ENCODE data around the gene SLC39A7.

Gene SLC39A7

GRCh38 chr6:33204165-33204414 lies 3.4 kb downstream of the SLC39A7 start:
- DNase-seq = no peak

- peak in 55 of 56 donors; percentile 60 to 96 (median 85) for DNase-seq
These were observed 3.9 kb downstream of the SLC39A7 start, which contains the start of gene HSD17B8 for GRCh38 chr6:33204415-33205190. HSD17B8 (plus strand) TSS chr6:33204655; CDS start chr6:33204669, 14 bp downstream.

DNA sequence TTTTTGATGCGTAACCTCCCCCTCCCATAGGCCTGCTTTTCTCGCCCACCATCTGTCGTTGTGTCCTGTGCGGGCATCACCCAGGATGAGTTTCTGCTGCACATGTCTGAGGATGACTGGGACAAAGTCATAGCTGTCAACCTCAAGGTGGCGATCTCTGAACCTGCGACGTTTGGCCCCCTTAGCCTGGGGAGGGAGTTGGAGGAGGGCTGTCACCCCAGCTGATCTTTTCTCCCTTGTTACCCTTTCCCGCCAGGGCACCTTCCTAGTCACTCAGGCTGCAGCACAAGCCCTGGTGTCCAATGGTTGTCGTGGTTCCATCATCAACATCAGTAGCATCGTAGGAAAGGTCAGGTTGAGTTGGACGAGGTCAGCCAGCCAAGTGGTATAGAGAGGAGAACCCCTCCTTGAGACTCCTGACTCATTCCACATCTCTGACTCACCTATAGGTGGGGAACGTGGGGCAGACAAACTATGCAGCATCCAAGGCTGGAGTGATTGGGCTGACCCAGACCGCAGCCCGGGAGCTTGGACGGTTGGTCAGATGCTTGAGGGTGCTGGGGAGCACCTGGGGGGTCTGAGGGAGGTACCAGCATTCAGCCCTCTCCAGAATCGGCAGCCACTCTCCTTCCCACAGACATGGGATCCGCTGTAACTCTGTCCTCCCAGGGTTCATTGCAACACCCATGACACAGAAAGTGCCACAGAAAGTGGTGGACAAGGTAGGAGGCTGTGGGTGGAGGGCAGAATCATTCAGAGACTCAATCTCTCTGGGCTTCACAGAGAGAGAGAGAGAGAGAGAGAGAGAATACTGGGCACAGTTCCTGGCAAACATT lies 4.7 kb downstream of the SLC39A7 start:
- DNase-seq = no peak

DNA sequence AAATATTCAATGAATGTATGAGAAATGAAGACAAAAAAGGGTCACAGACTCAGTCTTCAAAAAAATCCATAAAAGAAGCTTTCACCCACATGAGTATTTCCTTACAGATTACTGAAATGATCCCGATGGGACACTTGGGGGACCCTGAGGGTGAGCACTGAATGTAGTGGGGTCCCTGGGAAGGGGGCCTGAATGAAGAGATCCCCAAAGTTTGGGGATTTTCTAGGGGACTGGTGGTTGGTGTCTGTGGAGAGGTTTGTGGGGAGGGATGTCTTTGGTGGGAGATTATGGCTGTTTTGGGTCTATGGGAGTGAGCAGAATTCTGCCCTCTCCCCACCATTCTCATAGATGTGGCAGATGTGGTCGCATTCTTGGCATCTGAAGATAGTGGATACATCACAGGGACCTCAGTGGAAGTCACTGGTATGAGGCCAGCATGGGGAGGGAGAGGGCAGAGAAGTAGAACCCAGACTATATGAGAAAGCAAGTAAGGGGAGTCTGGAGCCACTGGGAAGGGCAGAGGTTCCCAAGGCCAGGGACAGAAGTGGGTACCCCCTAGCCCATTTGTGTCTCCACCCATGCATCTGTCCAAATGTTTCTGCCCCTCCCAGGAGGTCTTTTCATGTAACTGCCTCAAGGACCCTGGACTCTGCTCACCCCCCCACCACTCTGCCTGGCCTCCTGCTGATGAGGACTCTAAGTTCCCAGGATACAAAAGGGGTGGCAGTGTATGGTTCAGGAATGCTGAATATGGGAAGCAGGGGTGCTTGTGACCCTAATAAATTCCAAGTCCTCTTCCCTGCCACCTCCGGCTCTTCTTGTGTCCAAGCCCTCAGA lies 5.6 kb downstream of the SLC39A7 start:
- DNase-seq = no peak

DNA sequence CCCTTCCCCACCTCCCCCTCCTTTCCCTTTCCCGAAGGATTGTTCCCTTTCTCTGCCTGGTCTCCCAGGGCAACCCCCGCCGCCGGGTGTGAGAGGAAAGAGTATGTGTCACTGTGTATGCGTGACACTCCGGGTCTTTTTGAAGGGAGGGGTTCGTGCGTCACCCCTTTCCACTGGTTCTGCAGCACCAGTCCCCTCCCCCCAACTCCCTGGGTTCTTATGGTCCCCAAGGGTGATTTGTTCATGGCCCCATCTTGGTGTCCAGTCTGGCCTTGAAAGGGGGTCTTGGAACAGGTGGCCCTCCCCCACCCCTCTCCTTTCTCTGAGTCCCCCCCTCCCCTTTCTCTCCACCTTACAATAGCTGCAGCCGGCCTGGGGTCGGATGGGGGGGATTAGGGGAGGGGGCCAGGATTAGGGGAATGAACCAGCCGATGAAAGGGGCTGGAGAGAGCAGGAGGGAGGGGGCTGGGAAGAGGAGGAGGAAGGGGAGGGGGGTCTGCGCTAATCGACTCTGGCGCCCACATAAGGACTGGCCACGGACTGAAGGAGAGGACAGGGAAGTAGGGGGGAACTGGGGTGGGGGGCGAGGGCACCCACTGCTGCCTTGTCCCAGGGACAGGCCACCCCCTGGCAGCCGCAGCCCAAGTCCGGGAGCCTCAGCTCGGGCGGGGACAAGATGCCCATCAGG lies 6.3 kb downstream of the SLC39A7 start:
- peak in 5 of 56 donors; percentile 8 to 32 (median 18) for DNase-seq

DNA sequence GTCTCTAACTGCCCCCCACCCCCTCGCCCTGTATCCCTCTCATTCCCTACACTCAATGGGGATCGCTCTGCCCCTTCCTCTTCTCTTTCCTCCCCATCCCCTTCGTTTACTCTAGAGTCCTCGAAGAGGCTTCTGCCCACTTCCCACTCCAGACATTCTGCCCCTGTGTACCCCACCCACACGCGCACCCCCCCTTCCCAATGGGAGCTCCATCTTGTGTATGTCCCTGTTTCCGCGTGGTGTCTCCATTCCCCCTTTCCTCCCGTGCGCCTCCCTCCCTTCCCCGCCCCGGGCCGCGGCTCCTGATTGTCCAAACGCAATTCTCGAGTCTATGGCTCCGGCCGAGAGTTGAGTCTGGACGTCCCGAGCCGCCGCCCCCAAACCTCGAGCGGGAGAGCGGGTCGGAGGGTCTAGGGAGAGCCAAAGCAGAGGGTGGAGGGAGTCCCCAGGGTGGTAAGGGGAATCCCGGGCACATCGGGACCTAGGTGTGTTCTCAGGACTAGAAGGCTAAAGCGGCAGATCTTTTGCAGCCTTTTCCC lies 7.0 kb downstream of the SLC39A7 start:
- peak in 11 of 56 donors; percentile 19 to 58 (median 35) for DNase-seq

- peak in 52 of 56 donors; percentile 34 to 93 (median 75) for DNase-seq
These were observed 7.7 kb downstream of the SLC39A7 start, which contains the start of gene RING1 for GRCh38 chr6:33208091-33208967. RING1 (plus strand) TSS chr6:33208500; CDS start chr6:33208823, 323 bp downstream.

- no peak for DNase-seq
These were observed 9.2 kb downstream of the SLC39A7 start for GRCh38 chr6:33209856-33210255.

- no peak for DNase-seq
These were observed 10.5 kb downstream of the SLC39A7 start for GRCh38 chr6:33211136-33211535.

DNA sequence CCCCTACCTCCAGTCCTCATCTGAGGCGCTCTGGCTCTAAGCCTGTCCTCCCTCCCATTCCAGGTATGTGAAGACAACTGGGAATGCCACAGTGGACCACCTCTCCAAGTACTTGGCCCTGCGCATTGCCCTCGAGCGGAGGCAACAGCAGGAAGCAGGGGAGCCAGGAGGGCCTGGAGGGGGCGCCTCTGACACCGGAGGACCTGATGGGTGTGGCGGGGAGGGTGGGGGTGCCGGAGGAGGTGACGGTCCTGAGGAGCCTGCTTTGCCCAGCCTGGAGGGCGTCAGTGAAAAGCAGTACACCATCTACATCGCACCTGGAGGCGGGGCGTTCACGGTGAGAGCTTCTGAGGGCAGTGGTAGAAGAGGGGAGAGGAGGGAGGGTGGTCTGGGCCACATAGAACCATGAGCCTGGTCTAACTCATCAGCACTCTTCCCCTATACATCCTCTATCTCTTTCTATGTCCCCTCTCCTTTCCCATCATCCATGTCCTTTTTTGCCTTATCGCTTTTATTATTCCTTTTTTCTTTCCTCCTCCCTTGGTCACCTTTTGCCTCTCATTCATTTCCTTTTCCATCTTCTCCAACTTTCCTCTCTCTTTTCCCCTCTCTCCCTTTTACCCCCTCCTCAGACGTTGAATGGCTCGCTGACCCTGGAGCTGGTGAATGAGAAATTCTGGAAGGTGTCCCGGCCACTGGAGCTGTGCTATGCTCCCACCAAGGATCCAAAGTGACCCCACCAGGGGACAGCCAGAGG lies 11.2 kb downstream of the SLC39A7 start:
- DNase-seq = no peak

DNA sequence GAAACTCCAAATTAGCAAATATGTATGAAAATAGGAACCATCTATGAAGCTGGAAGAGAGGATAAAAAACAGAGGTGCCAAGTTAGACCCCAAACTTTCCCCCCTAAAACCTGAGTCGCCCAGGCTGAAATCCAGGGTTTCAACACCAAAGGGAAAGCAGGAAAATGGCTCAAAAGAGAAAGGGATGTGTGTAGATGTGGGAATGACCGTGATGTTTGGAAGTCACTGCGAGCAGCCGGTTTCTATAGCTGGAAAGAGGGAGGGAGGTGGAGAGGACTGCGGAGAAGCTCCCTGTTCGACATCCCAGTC lies 12.1 kb downstream of the SLC39A7 start:
- DNase-seq = no peak

GRCh38 chr6:33213166-33213988 lies 12.7 kb downstream of the SLC39A7 start:
- peak in 7 of 56 donors; percentile 9 to 54 (median 24) for DNase-seq

DNA sequence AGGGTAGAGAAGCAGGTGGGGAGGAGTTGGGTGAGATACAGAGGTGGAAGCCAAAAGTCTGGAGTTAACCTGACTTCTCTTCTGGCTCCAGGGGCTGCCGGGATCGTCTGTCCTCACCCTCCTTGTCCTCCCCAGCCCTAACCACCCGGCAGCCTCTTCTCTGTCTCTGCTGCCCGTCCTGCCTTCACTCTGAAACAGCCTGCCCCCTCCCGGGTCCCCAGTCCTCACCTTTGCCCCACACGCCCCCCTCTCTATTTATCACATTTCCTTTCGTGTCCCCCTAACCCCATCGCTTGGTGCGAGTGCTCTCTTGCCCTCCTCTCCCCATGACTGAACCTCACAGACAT lies 13.3 kb downstream of the SLC39A7 start:
- DNase-seq = no peak

DNA sequence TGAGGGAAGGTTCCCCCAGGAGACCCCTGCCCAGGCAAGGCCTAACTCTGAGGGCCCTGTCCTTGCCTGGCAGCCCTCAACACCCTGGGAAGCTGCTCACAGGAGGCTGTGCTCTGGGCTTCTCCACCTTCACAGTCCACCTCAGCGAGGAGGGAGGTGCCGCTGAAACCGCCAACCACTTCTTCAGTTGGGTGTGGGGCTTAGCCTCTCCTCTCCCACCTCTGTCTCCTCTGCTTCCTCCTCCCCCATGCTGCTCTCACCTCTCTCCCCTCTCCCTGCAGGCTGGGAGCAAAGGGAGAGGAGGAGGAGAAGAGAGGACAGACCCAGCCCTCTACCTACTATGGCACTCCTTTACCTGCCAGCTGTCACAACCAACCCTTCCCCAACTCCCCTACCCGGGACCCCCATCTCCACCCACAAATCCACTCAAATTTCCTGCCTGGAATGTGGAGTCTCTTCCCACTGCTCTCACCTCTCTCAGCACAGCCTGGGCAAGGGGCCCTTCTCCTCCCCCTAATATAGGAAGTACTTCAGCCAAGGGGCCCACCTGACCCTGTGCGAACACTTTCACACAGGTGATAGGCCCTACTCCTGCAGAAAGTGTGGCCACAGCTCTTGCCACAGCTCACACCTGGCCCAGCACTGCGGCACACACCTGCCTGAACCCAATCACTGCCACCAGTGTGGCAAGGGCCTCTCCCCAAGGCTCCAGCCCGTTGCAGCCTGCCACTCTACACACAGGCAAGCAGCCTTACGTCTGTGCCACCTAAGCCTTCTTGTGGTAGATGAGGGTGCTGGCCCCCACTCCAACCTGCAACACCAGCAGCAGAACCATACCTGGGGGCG lies 14.8 kb downstream of the SLC39A7 start:
- no peak for DNase-seq

GRCh38 chr6:33216117-33216649 lies 15.5 kb downstream of the SLC39A7 start:
- no peak for DNase-seq

DNA sequence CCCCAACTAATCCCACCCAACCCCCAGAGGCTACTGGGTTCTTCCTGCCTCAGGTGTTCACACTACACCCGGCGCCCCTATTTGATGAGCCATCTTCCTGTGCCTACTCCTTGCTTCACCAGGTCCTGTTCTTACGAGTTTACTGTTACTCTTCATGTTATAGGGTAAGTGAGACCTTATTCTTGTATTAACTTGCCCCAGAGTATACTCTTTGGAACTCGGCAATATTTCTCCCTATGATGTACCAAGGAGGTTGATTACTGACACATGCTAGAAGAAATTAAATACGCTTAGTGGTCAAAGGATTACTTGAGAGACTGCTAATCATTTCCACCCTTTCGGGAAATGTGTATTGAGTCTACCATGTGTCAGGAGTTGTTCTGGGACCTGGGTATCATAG lies 16.6 kb downstream of the SLC39A7 start:
- no peak for DNase-seq

GRCh38 chr6:33217681-33218080 lies 17.0 kb downstream of the SLC39A7 start:
- DNase-seq = no peak

Data from amygdala (tissue), 56 donors.